HTERT RPE-1 (cell line): Measurements from ENCODE around the gene KCTD6.

Source experiments
- in situ Hi-C: fragments of 300-500 bp; cut with MboI; formaldehyde crosslinking; loops from 4 replicates; pipeline ENCODE4 v1.14.3; 2020; ENCODE audit warnings: low sequenced_read_pairs

The KCTD6 gene

GRCh38 chr3:58484722-58485069 is 7.2 kb upstream of the KCTD6 start:
- in situ Hi-C loops = no loop called here

GRCh38 chr3:58485801-58486435 is 6.0 kb upstream of the KCTD6 start:
- in situ Hi-C loops = no loop called here

- in situ Hi-C loops = no loop called here
Observed at GRCh38 chr3:58487140-58487886, 4.6 kb upstream of the KCTD6 start.

GRCh38 chr3:58488967-58489366 is 2.9 kb upstream of the KCTD6 start:
- in situ Hi-C loops = no loop called here

- in situ Hi-C loops = no loop called here
Observed at GRCh38 chr3:58490860-58491501, 915 bp upstream of the KCTD6 start.

- in situ Hi-C loops = no loop called here
Observed at GRCh38 chr3:58492494-58492905, 604 bp downstream of the KCTD6 start.

GRCh38 chr3:58494107-58494506 is 2.2 kb downstream of the KCTD6 start:
- in situ Hi-C loops = no loop called here

GRCh38 chr3:58495101-58495500 is 3.2 kb downstream of the KCTD6 start:
- in situ Hi-C loops = no loop called here

GRCh38 chr3:58496206-58496857 is 4.4 kb downstream of the KCTD6 start:
- in situ Hi-C loops = no loop called here

- in situ Hi-C loops = no loop called here
Observed at GRCh38 chr3:58497097-58497496, 5.2 kb downstream of the KCTD6 start.

GRCh38 chr3:58502872-58503271 is 11.0 kb downstream of the KCTD6 start:
- in situ Hi-C loops = no loop called here

- in situ Hi-C loops = no loop called here
Observed at GRCh38 chr3:58507356-58508078, 15.6 kb downstream of the KCTD6 start.

GRCh38 chr3:58508437-58508836 is 16.5 kb downstream of the KCTD6 start:
- in situ Hi-C loops = no loop called here

- in situ Hi-C loops = no loop called here
Observed at GRCh38 chr3:58514405-58514804, 22.5 kb downstream of the KCTD6 start.

- in situ Hi-C loops = no loop called here
Observed at GRCh38 chr3:58518291-58518789, 26.4 kb downstream of the KCTD6 start.

- in situ Hi-C loops = no loop called here
Observed at GRCh38 chr3:58519668-58520402, 27.9 kb downstream of the KCTD6 start.

- in situ Hi-C loops = no loop called here
Observed at GRCh38 chr3:58520403-58521335, 28.8 kb downstream of the KCTD6 start.

- in situ Hi-C loops = no loop called here
Observed at GRCh38 chr3:58521336-58521670, 29.4 kb downstream of the KCTD6 start.

GRCh38 chr3:58521917-58522631 is 30.2 kb downstream of the KCTD6 start:
- in situ Hi-C loops = no loop called here
